Left cardiac atrium (tissue), 4 donors: ENCODE measurements around the gene APOA1. TPM values are rescaled to one million over a fixed set of nuclear protein-coding genes. Genes with fewer than 3 reads are reported as not detected.
"Not testable (repeated sequence)": the region's sequence is repeated elsewhere in the genome, so short reads cannot be mapped to it uniquely, and the experiment has no call there.

Experiments used
- ATAC-seq, 2 donors: fragments of 200-7000 bp; cut with Tn5 transposase; one replicate each; pipeline ENCODE4 v1.9.1; 2020; ENCODE audit warnings: mild to moderate bottlenecking in 2 of 2, moderate library complexity in 2 of 2
- DNase-seq: peaks from one replicate; pipeline ENCODE4 v3.0.0-alpha.2; 2020
- intact Hi-C, 2 donors: fragments of 100-400 bp; cut with DNase I; formaldehyde crosslinking; loops; one replicate each; pipeline versions ENCODE4 v1.14.1 to v1.15.1; 2022 to 2023
- total RNA-seq, 2 donors: library from RNA; stranded (reverse); fragmentation: NEBNext Ultra II Directional; extraction: Animal tissue kit (Norgen Biotek cat#: 25700); gene quantifications; one replicate each; pipeline ENCODE4 v1.2.1, GENCODE V29; 2021
- donor health status: DM: no; HTN: yes; CAD: no.
- donor health status: DM: no; HTN: yes; CAD: no; lungs with severe emphysema.
- donor health status: DM: yes; HTN: yes; CAD: no.
- donor health status: Dilated cardiomyopathy.

The APOA1 gene
- total RNA-seq, 2 donors from 2014 or later: 0.99 to 1.2 TPM

DNA sequence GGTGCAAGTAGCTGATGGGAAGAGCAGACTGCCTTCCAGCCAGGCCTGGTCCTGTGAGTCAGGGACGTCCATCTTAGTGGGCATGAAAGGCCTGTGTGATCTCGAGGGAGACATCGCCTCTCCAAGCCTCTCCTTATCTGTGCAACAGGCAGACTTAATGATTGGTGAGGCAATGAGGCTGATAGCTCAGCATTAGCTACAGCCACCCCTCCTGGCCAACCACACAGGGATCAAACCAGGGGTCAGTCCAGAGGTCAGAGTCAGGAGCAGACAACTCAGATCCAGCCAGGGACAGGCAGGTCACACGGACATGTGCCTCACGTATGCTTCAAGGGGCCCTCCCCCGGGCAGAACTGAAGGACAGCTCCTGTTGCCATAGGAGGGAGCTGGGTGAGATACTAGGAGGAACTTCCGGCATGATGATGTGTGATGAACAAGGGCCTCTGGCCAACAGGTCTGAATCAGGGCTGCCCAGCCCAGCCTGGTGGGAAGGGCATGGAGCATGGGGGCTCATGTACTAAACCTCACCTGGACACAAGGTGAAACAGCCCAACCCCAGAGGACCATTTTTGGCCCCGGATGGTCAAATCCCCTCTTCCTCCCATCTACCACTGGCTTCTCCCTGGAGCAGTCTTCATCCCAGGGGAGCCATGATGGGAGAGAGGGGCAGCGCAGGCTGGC, 10.5 kb downstream of the APOA1 start:
- DNase-seq: no peak
- no peak for ATAC-seq
- intact Hi-C loops: no loop called here

DNA sequence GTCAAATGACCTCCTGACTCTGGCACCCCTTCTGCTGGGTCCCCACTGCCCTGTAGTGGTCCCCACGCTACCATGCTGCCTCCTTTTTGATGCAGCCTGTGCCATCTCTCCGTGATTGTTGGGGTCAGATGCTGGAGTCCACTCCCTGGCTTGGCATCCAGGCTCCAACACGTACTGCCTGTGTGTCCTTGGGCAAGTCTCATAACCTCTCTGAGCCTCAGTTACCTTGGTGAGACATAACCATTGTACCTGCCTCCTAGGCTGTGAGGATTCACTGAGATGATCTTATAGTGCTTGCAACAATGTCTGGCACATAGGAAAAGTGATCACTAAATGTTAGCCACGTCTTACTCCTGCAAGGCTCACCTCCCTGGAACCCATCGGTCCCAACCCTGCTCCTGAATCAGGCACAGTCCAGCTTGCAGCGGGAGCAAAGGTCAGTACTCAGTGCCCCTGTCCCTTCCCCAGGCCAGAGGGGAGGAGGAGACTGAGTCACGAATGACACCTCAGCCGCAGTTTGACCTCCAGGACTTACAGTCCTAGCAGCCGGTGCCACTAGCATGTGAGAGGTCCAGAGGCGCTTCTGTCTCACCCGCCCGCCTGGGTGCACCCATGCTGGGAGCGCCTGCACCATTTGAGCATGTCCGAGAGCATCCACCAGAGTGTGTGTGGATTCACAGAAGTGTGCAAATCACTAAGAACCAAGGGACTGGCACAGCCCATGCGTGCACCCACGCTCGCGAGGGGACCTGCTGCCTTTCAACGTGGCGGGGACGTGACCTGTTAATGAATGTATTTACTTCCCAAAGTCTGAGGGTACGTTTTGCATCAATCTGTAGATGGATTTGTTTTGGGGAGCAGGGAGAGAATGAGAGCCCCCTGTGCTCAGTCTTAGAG, 11.3 kb downstream of the APOA1 start:
- ATAC-seq (no peak), DNase-seq (no peak)

DNA sequence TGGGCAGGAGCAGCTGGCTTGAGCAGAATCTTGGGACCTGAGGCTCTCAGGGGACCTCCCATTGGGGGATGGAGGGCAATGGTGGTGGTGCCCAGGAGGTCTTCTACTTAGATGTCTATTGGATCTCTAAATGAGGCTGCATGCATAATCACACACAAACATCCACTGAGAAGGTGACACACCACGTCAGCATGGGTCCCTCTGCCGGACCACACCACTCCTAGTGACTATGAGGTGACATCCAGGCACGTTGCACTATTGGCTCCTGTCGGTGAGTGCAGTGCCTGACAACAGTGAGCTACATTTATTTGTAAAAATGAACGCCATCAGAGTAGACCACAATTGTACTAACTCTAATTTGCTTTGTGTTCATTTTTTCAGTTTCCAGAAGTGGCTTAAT, 12.0 kb downstream of the APOA1 start:
- intact Hi-C loops: no loop called here
- DNase-seq: no peak
- no peak for ATAC-seq

More for the DNA sequence above, 11.3 kb downstream of the APOA1 start:
- intact Hi-C loops: no loop called here

GRCh38 chr11:116823031-116823843, 14.2 kb downstream of the APOA1 start, which contains the start of gene APOA4:
Gene APOA4 (minus strand): TSS chr11:116823304. CDS start chr11:116823191, 113 bp downstream.
- no peak for DNase-seq
- peak in 1 of 2 donors; percentile 30 for ATAC-seq
- intact Hi-C loops: no loop called here

DNA sequence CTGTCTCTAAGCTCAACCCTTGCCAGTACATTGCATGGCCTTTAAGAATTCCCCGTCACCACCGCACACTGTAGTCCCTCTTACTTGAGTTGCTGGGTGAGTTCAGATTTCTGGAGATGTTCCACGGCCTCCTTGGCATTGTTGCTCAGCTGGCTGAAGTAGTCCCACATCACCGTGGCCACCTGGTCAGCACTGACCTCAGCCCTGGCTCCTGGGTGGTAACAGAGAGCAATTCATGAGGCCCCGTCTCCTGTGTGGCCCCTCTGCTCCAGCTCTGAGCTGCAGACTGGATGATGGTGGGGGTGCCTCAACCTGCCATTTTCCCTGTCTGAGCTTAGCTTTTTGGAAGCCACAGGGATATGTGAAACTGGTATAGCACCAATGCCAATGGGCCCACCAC, 14.8 kb downstream of the APOA1 start:
- ATAC-seq: peak in 1 of 2 donors; percentile 12
- no peak for DNase-seq
- intact Hi-C loops: no loop called here

DNA sequence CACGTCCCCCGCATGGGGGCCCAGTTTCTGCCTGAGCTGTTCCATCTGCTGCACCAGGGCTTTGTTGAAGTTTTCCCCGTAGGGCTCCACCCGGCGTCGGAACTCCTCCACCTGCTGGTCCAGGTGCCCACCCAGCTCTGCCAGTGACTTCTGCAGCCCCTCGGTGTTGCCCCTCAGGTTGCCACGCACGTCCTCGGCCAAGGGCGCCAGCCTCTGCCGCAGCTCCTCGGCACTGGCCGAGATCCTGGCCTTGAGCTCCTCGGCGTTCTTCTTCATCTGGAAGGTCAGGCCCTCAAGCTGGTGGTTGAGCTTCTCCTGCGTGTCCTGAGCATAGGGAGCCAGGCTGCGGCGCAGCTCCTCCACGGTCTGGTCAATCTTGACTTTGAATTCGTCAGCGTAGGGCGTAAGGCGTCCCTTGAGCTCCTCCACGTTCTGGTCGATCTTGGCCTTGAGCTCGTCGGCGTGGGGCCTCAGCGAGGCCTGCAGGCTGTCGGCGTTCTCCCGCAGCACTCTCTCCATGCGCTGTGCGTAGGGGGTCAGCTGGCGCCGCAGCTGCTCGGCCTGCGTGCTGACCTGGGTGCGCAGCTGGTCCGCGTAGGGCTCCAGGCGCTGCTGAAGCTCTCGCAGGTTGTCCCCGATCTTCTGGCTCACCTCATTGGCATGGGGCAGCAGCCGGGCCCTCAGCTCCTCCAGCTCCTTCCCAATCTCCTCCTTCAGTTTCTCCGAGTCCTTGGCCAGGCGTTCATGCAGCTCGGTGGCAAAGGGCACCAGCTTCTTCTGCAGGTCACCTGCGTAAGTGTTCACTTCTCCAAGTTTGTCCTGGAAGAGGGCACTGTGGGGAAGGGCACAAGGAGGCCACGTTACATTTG, 16.1 kb downstream of the APOA1 start:
- ATAC-seq: no peak
- no peak for DNase-seq
- intact Hi-C loops: no loop called here

DNA sequence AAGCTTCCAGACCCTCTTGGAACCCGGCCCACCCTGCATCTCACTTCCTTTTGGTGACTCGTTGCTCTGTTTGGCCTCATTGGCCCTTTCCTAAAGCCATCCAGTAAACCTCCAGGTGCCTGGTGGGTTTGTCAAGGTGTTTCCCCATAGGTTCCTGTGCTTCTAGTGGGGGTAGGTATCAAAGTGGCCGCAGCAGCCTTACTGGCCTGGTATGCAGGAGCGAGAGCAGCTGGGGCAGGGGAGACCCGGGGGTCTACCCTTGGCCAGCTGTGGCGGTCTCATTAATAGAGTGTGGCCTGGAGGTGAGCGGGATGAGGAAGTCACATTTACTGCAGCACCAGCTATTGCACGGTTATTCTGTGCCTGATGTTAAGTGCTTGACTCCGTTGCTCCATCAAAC, 18.4 kb downstream of the APOA1 start:
- no peak for DNase-seq
- intact Hi-C loops: no loop called here
- ATAC-seq: no peak

GRCh38 chr11:116814502-116814901, 22.9 kb downstream of the APOA1 start:
- intact Hi-C loops: no loop called here
- ATAC-seq: no peak
- no peak for DNase-seq

DNA sequence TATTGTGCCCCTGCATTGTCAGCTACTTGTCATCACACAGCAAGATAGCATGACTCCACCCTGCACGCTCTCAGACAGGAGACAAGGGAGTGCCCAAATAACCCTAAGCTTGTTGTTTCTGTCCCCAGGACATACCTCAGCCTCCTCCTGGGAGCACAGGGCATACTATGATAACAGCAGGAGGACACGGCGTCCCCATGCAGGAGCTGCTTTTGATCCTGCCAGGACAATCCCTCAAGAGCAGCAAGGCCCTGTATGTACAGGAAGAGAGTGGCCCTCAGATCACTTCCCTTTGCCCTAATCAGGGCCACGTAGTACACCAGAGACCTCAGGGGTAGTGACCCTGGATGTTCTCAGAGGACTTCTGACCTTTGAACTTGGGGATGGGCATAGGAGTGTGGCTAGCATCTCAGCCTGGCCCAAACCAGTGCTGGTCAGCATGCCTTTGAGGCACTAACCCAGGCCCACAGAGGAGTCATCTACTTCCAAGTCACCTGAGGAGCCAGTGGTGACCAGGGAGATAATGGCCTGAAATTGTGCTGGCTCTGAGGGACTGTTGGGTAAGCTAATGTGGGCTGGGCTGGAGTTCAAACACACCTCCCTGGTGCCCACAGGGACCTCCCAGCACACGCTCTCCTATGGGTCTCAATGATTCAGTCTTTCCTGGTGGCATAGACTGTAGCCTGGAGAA, 23.5 kb downstream of the APOA1 start:
- DNase-seq: no peak
- ATAC-seq: peak in 1 of 2 donors; percentile 38
- intact Hi-C loops: no loop called here

GRCh38 chr11:116813170-116813569, 24.3 kb downstream of the APOA1 start:
- ATAC-seq (no peak), DNase-seq (no peak)
- intact Hi-C loops: no loop called here

GRCh38 chr11:116812109-116812508, 25.3 kb downstream of the APOA1 start:
- DNase-seq (no peak), ATAC-seq (no peak)

DNA sequence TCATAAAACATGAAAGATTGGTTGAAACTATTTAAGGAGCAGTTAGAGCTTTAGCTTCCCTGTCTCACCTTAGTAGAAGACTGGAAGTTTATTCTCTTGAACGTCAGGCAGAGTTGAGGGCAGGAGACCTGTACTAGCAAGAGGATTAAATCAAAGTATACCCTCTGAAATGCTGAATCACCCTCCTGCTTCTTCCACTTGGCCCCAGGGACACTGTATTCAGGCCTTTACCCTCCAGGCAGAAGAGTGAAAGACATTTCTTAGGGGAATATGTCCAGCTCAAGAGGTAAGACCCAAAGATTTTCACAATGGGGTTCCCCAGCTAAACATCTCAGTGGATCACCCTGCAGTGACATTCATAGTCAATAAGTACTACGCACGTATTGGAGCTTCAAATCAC, 26.2 kb downstream of the APOA1 start:
- intact Hi-C loops: no loop called here
- DNase-seq (no peak), ATAC-seq (no peak)

More at GRCh38 chr11:116812109-116812508, 25.3 kb downstream of the APOA1 start:
- intact Hi-C loops: no loop called here

DNA sequence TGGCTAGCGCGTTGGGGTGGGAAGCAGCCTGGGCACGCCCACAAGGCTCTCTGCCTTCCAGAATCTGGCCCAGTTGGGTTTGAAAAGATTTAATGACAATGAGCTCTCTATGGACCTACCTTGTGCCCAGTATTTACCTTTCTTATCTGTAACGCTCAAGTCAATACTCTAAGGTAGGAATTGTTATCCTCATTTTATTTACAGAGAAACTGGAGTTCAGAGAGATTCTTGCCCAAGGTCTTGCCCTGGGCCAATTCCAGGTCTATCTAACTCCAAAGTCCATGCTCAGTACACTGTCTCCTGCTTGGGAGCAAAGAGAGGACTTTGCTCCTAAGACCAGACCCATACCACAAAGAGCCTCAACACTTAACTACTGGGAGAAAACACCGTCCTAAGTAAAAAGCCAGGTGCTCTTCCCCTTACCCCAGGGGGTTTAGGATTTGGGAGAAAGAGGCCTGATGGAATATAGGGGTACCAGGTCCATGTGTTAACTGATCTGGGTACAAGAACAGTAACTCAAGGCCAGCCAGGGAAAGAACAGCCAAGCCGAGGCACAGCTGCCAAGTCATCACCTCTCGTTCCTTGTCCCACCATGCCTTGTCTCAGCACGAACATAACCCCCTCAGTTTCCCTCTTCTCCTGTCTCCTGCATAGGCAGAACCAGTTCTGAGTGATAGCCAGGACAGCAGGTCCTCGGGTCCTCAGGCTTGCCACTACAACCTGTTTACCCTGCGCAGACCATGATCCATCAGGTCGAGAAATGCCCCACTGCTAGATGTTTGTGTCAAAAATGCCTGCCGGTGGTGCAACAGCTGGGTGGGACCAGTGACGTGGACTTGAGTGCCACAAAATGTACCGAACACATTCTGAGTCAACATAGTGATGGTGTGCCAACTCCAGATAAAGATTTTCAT, 28.9 kb downstream of the APOA1 start:
- no peak for DNase-seq
- no peak for ATAC-seq
- intact Hi-C loops: no loop called here

- ATAC-seq (no peak), DNase-seq (no peak)
- intact Hi-C loops: no loop called here
Measured at GRCh38 chr11:116807601-116808261, 29.7 kb downstream of the APOA1 start.

GRCh38 chr11:116804001-116804400, 33.4 kb downstream of the APOA1 start:
- DNase-seq: no peak
- intact Hi-C loops: no loop called here
- no peak for ATAC-seq

DNA sequence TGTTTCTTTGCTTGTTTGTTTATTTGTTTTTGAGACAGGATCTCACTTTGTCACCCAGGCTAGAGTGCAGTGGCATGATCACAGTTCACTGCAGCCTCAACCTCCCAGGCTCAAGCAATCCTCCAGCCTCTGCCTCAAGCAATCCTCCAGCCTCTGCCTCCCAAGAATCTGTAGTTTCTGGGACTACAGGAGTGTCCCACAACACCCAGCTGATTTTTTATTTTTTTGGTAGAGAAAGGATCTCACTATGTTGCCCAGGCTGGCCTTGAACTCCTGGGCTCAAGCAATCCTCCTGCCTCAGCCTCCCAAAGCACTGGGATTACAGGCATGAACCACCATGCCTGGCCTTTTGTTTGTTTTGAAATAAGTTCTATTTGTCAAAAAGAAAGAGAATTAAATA, 35.8 kb downstream of the APOA1 start:
- DNase-seq, intact Hi-C loops, ATAC-seq: not testable (repeated sequence)

- DNase-seq (no peak), ATAC-seq (no peak)
- intact Hi-C loops: no loop called here
Measured at GRCh38 chr11:116800610-116801009, 36.8 kb downstream of the APOA1 start.
